A549 (cell line): ENCODE measurements around the gene RIMBP2.

Source experiments
- CTCF ChIP-seq: fragments of >200 bp; sonication (Bioruptor Twin); formaldehyde crosslinking; IDR thresholded peaks from 3 replicates; pipeline ENCODE4 v1.5.1; 2016
- HMGXB4 ChIP-seq: fragments of 250-450 bp; sonication (Bioruptor Pico); IDR thresholded peaks from 2 replicates; pipeline ENCODE4 v1.5.0; 2021; ENCODE audit warnings: mild to moderate bottlenecking, moderate library complexity, borderline replicate concordance
- POLR2AphosphoS2 ChIP-seq: conservative IDR thresholded peaks from 2 replicates; pipeline ENCODE4 v1.6.1; 2012; ENCODE audit warnings: low read length, improper control_type of control experiment, inconsistent platforms

- TF ChIP-seq HMGXB4 (no peak), POLR2AphosphoS2 (no peak), CTCF (no peak)
Observed at GRCh38 chr12:130611026-130611905, 104.8 kb downstream of the RIMBP2 start.
